ENCODE data around the gene NACC2.

The NACC2 gene

GRCh38 chr9:136091582-136092352 is 3.3 kb downstream of the NACC2 start:
- no peak for DNase-seq

GRCh38 chr9:136090768-136091581 is 4.1 kb downstream of the NACC2 start:
- DNase-seq = peak; percentile 2

- peak; percentile 26 for DNase-seq
Observed at GRCh38 chr9:136090056-136090735, 4.9 kb downstream of the NACC2 start.

DNA sequence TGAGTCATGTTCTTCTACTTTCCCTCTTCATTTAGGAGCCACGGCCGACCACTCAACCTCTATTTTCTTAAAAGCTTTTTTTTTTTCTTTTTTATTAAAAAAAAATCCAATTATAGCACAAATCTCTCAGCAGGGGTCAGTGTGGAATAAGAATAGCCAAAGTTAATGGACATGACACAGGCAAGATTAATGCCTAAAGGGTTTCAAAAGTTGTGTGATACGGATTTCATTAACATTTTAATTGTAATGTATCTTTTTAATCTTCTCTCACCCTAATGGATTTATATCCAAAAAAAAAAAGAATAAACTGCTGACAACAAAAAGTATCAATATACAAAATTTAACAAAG is 5.4 kb downstream of the NACC2 start:
- peak; percentile 39 for DNase-seq

DNA sequence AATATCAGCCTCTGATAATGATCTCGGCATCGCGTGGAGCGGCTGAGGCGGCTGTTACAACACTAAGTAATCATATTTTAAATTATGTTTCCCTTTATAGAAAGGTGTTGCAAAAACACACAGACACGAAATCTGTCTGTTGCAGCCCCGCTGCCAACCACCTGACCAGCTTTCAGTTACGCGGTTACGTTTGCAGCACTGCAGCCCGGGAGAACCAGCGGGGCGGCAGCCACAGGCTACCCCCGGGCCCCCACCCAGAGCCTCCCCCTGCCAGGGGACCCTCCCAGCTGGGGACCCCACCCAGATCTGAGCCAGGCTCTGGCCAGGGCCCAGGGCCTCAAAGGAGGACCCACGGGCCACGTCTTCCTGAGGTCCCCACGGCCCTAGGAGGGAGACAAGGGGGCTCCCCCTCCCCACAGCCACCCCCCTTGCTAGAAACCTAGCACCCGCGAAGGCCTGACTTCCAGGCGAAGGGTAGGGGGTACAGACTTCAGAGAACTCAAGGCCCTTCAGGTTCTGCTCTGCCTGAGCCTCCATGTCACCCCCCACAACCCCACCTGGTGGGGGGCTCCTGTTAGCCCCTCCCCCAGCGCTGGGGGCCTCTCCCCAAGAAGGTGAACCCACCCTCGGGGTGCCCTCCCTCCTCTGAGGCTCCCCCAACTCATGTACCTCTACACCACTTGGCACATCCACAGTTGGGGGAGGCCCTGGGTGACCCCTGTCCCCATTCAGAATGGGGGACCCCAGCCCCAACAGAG is 6.0 kb downstream of the NACC2 start:
- peak; percentile 13 for DNase-seq

GRCh38 chr9:136088481-136088938 is 6.6 kb downstream of the NACC2 start:
- DNase-seq = no peak

- no peak for DNase-seq
Observed at GRCh38 chr9:136087741-136088480, 7.2 kb downstream of the NACC2 start.

DNA sequence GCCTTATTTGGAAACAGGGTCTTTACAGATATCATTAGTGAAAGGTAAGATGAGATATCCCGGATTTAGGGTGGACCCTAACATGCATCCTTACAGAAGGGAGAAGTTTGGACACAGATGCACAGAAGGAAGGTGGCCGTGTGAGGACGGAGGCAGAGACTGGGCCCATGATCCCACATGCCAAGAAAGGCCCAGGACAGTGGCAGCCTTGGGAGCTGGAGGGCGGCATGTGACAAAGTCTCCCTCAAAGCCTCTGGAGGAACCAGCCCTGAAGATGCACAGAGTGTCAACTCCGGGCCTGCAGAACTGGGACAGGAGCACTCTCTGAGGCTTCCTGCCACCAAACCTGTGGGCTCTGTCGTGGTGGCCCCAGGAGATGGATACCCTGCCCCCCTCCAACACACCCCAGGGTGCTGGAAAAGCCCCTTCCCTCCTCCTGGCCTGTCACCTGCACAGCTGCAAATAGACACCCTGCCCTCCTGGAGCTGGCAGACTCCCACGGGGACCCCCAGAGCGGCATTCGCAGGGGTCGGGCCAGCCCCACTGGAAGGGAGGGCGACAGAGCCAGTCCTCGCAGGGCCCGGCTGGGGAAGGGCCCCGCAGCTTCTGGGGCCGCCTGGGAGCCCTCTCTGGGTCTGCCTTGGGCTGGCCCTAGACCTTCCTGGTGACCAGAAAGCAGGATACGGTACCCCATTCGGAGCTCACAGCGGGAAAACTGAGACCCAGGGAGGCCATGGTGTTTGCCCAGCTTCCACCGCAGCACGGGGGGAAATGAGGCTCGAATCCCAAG is 7.9 kb downstream of the NACC2 start:
- DNase-seq = no peak

GRCh38 chr9:136086213-136086881 is 8.7 kb downstream of the NACC2 start:
- DNase-seq = no peak

- DNase-seq = no peak
Observed at GRCh38 chr9:136085815-136086212, 9.3 kb downstream of the NACC2 start.

GRCh38 chr9:136084063-136084944 is 10.8 kb downstream of the NACC2 start:
- no peak for DNase-seq

GRCh38 chr9:136083558-136084062 is 11.5 kb downstream of the NACC2 start:
- no peak for DNase-seq

GRCh38 chr9:136082496-136083361 is 12.4 kb downstream of the NACC2 start:
- no peak for DNase-seq

GRCh38 chr9:136081826-136082495 is 13.1 kb downstream of the NACC2 start:
- DNase-seq = no peak

DNA sequence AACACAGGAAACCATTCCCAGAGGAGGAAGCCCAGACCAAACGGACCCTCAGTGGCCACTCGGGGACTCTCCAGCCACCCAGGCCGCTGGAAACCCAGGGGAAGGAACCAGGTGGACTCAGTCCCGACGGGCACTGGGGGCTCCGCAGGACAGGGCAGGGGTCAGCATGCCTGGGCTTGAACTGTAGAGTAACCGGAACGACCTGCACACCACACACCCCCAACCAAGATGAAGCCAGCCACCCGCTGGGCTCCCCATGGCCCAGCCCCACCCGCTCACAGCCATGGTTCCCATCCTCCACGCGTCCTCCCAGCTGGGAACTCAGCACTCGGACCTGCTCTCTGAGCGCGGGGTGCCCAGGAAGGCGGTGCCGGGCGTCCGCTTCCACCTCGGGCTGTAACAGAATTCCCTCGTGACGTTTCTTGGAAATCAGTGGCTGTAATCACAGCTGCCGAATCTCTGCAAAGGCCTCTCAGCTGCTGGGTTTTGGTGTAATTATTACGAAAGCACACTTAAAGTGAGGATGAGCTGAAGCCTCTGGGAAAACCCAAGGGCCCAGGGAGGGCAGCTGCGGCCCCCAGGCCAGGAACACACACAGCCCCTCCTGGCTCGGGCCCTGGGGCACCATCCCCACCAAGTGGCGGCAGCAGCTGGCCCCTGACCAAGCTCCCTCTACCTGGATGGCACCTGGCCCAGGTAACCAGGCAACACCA is 13.8 kb downstream of the NACC2 start:
- DNase-seq = no peak

DNA sequence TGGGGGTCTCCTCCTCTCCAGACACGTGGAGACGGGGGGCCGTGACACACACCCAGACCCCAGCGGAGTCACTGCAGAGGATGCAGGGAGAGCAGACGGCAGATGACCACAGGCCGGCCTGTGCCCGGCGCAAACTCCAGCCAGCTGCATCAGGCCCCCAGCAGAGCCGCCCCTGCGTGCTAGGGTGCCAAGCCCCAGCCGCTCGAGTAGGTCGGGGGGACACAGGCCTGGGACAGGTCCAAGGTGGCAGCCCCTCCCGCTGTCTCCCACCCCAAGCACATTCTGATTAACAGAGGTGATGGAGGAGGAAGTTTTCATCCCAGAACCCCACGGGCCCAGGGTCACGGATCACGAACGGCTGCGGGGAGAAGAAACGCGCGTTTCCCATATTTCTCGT is 14.4 kb downstream of the NACC2 start:
- no peak for DNase-seq

DNA sequence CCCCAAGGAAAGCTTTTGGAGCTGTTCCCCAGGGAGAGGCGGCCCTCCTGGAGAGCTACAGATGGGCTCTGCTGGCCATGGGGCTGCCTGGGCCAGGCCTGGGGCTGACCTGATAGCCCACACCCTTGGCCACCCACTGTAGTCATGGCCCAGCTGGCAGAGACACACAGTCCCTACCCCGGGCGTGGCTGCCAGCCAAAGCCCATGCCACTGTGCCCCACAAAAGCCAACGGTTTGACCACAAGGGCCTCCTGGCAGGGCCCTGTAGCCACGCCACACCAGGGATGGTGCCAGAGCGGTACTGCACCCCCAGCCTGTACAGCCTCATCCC is 15.2 kb downstream of the NACC2 start:
- peak; percentile 45 for DNase-seq

Data from RPMI8226 (cell line).